Ishikawa (cell line): ENCODE data around the gene FSIP1.

Experiments
- CEBPB ChIP-seq: IDR thresholded peaks from 2 replicates; pipeline ENCODE4 v1.6.1; 2012
- TAF1 ChIP-seq: IDR thresholded peaks from 2 replicates; pipeline ENCODE4 v1.6.1; 2012; ENCODE audit warnings: low read depth, mild to moderate bottlenecking
- ZBTB7A ChIP-seq: IDR thresholded peaks from 2 replicates; pipeline ENCODE4 v1.6.1; 2012; ENCODE audit warnings: low read depth

GRCh38 chr15:39719109-39719508 lies 63.5 kb downstream of the FSIP1 start:
- TF ChIP-seq CEBPB = no peak
- TF ChIP-seq TAF1 = no peak
- TF ChIP-seq ZBTB7A = no peak
